HCT116 (cell line): ENCODE results near the gene AUTS2.

ENCODE experiments used
- POLR2A ChIP-seq: IDR thresholded peaks from 2 replicates; pipeline ENCODE4 v1.7.0; 2011; ENCODE audit warnings: borderline replicate concordance; ENCODE audit not compliant: insufficient read depth, insufficient read length; ENCODE audit errors: extremely low read depth
- YY1 ChIP-seq: IDR thresholded peaks from 2 replicates; pipeline ENCODE4 v1.6.1; 2011; ENCODE audit warnings: low read length, low read depth, moderate library complexity, mild to moderate bottlenecking; ENCODE audit not compliant: insufficient replicate concordance; ENCODE audit errors: extremely low read depth
- TF ChIP-seq, protein P1 (sequence below), 3 experiments: fragments of 200-600 bp in 1 of 3; sonication (generic) in 1 of 3; IDR thresholded peaks in 2 of 3; conservative IDR thresholded peaks in 1 of 3; 2 replicates each; pipeline ENCODE4 v1.5.1; 2012 to 2017; ENCODE audit warnings: low read depth in 2 of 3, low read length in 2 of 3, antibody characterized with exemption in 1 of 3, borderline replicate concordance in 1 of 3, control low read depth in 1 of 3, mild to moderate bottlenecking in 1 of 3, mixed read lengths in 1 of 3, mixed run types in 1 of 3, moderate library complexity in 1 of 3; ENCODE audit not compliant: insufficient read depth in 1 of 3
- TF ChIP-seq, protein P2 (sequence below): IDR thresholded peaks from 2 replicates; pipeline ENCODE4 v1.6.1; 2011; ENCODE audit warnings: mild to moderate bottlenecking, low read length, moderate library complexity; ENCODE audit not compliant: insufficient replicate concordance; ENCODE audit errors: extremely low read depth

DNA sequence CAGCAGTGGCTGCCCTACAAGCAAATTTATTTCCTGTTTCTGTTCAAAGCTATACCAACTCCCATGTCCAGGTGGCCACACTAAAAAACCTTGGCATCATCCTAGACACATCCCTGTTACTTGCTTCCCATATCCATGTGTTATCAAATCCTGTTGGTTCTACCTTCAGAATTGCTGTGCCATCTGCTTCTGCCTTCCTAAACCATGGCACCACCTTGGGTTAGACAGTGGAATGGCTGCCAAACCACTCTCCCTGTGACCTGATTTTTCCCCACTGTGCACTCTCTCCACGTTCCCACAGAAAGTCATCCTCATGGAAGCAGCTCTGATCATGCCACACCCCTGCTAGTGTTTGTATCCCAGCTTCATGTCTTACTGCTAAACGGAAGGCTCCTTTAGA, 836.1 kb downstream of the AUTS2 start:
- TF ChIP-seq, protein P1, sequence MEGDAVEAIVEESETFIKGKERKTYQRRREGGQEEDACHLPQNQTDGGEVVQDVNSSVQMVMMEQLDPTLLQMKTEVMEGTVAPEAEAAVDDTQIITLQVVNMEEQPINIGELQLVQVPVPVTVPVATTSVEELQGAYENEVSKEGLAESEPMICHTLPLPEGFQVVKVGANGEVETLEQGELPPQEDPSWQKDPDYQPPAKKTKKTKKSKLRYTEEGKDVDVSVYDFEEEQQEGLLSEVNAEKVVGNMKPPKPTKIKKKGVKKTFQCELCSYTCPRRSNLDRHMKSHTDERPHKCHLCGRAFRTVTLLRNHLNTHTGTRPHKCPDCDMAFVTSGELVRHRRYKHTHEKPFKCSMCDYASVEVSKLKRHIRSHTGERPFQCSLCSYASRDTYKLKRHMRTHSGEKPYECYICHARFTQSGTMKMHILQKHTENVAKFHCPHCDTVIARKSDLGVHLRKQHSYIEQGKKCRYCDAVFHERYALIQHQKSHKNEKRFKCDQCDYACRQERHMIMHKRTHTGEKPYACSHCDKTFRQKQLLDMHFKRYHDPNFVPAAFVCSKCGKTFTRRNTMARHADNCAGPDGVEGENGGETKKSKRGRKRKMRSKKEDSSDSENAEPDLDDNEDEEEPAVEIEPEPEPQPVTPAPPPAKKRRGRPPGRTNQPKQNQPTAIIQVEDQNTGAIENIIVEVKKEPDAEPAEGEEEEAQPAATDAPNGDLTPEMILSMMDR (IDR thresholded peaks at IDR 0.05 in 2 of 3, conservative IDR thresholded peaks at IDR 0.05 in 1 of 3; ENCODE audit: borderline replicate concordance in 1 of 3, insufficient read depth in 1 of 3, low read depth in 2 of 3, low read length in 2 of 3) = no peak
- TF ChIP-seq YY1 (no peak), POLR2A (no peak)
- TF ChIP-seq, protein P2, sequence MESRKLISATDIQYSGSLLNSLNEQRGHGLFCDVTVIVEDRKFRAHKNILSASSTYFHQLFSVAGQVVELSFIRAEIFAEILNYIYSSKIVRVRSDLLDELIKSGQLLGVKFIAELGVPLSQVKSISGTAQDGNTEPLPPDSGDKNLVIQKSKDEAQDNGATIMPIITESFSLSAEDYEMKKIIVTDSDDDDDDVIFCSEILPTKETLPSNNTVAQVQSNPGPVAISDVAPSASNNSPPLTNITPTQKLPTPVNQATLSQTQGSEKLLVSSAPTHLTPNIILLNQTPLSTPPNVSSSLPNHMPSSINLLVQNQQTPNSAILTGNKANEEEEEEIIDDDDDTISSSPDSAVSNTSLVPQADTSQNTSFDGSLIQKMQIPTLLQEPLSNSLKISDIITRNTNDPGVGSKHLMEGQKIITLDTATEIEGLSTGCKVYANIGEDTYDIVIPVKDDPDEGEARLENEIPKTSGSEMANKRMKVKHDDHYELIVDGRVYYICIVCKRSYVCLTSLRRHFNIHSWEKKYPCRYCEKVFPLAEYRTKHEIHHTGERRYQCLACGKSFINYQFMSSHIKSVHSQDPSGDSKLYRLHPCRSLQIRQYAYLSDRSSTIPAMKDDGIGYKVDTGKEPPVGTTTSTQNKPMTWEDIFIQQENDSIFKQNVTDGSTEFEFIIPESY = no peak
